HepG2 (cell line): ENCODE results near the gene DNAJC7. TPM values are rescaled to one million over a fixed set of nuclear protein-coding genes. Genes with fewer than 3 reads are reported as not detected.
A peak's percentile ranks its signal among the peaks of the same experiment; 100 is the strongest.

Source experiments
- ASH2L ChIP-seq: fragments of 300-600, 200-600 bp; sonication (generic); IDR thresholded peaks from 2 replicates; pipeline ENCODE4 v1.7.0; 2017; ENCODE audit warnings: low read depth, mild to moderate bottlenecking, moderate library complexity, mixed read lengths, low read length; ENCODE audit not compliant: insufficient read length
- BRCA1 ChIP-seq: sonication (generic); formaldehyde crosslinking; IDR thresholded peaks from 2 replicates; pipeline ENCODE4 v1.4.0; 2020; ENCODE audit warnings: missing genetic modification reagents
- IKZF4 ChIP-seq: sonication (generic); formaldehyde crosslinking; IDR thresholded peaks from 2 replicates; pipeline ENCODE4 v1.5.1; 2020; ENCODE audit warnings: borderline replicate concordance, mild to moderate bottlenecking, low read depth, missing genetic modification reagents; ENCODE audit errors: not compliant biosample characterization
- JDP2 ChIP-seq: sonication (generic); formaldehyde crosslinking; IDR thresholded peaks from 2 replicates; pipeline ENCODE4 v1.8.1; 2022; ENCODE audit warnings: missing genetic modification reagents, borderline replicate concordance
- MIER2 ChIP-seq: IDR thresholded peaks from 2 replicates; pipeline ENCODE4 v1.6.1; 2016; ENCODE audit warnings: missing biosample characterization, missing genetic modification reagents
- PCBP2 ChIP-seq: fragments of 200-400 bp; formaldehyde crosslinking; optimal IDR thresholded peaks from 2 replicates; pipeline ENCODE3; 2018; ENCODE audit warnings: low read length, low read depth; ENCODE audit not compliant: poor library complexity, severe bottlenecking
- RORA ChIP-seq: sonication (generic); formaldehyde crosslinking; IDR thresholded peaks from 2 replicates; pipeline ENCODE4 v1.5.0; 2020; ENCODE audit warnings: mild to moderate bottlenecking, missing genetic modification reagents, moderate library complexity
- SIX1 ChIP-seq: sonication (generic); formaldehyde crosslinking; IDR thresholded peaks from 2 replicates; pipeline ENCODE4 v1.4.0; 2020; ENCODE audit warnings: missing genetic modification reagents, borderline replicate concordance
- TEAD2 ChIP-seq: sonication (generic); formaldehyde crosslinking; IDR thresholded peaks from 2 replicates; pipeline ENCODE4 v1.9.0; 2021; ENCODE audit warnings: missing genetic modification reagents
- YY1 ChIP-seq: IDR thresholded peaks from 2 replicates; pipeline ENCODE4 v1.6.1; 2011; ENCODE audit warnings: low read length, low read depth, moderate library complexity, mild to moderate bottlenecking; ENCODE audit not compliant: insufficient read depth, insufficient replicate concordance
- ZNF20 ChIP-seq: sonication (generic); formaldehyde crosslinking; IDR thresholded peaks from 2 replicates; pipeline ENCODE4 v1.4.0; 2020; ENCODE audit warnings: mild to moderate bottlenecking, moderate library complexity, missing genetic modification reagents
- ZNF234 ChIP-seq: sonication (generic); formaldehyde crosslinking; conservative IDR thresholded peaks from 2 replicates; pipeline ENCODE4 v1.5.1; 2020; ENCODE audit warnings: mild to moderate bottlenecking, missing genetic modification reagents
- ZNF24 ChIP-seq: fragments of 450-650 bp; IDR thresholded peaks from 2 replicates; pipeline ENCODE4 v1.6.1; 2017; ENCODE audit warnings: antibody characterized with exemption, mild to moderate bottlenecking
- ZNF30 ChIP-seq: sonication (generic); formaldehyde crosslinking; IDR thresholded peaks from 2 replicates; pipeline ENCODE4 v1.5.0; 2020; ENCODE audit warnings: mild to moderate bottlenecking, missing genetic modification reagents
- ZNF558 ChIP-seq: sonication (generic); formaldehyde crosslinking; IDR thresholded peaks from 2 replicates; pipeline ENCODE4 v1.9.0; 2022; ENCODE audit warnings: mild to moderate bottlenecking, missing genetic modification reagents, borderline replicate concordance
- polyA plus RNA-seq, 8 experiments: library from polyadenylated mRNA; depleted of rRNA in 3 of 8; stranded (reverse) in 7 of 8; unstranded in 1 of 8; fragments of >200 nt; fragmentation: Illumina TruSeq in 4 of 8; extraction: Trizol in 4 of 8; gene quantifications; 2 replicates each; pipeline versions ENCODE4 v1.2.1 to v1.2.3, GENCODE V29; 2011 to 2016; ENCODE audit warnings: low read depth in 4 of 8, missing spikeins in 1 of 8, mixed read lengths in 1 of 8; ENCODE audit not compliant: insufficient read depth in 1 of 8
- total RNA-seq, 5 experiments: library from RNA; depleted of rRNA; stranded (reverse); fragments of >200 nt; fragmentation: Illumina TruSeq; extraction: Trizol; gene quantifications; 2 replicates each; pipeline ENCODE4 v1.2.3, GENCODE V29; 2016; ENCODE audit warnings: low read depth in 1 of 5
- TF ChIP-seq, protein P1 (sequence below), 2 experiments: sonication (generic) in 1 of 2; formaldehyde crosslinking in 1 of 2; IDR thresholded peaks; 2 replicates each; pipeline versions ENCODE4 v1.6.1 to v1.9.0; 2014 to 2022; ENCODE audit warnings: antibody characterized with exemption in 1 of 2, borderline replicate concordance in 1 of 2, inconsistent platforms in 1 of 2, low read depth in 1 of 2, missing genetic modification reagents in 1 of 2
- TF ChIP-seq, protein P2 (sequence below): sonication (generic); formaldehyde crosslinking; IDR thresholded peaks from 2 replicates; pipeline ENCODE4 v1.4.0; 2020; ENCODE audit warnings: missing genetic modification reagents; ENCODE audit errors: not compliant biosample characterization
- TF ChIP-seq, protein P3 (sequence below): sonication (generic); formaldehyde crosslinking; IDR thresholded peaks from 2 replicates; pipeline ENCODE4 v1.8.0; 2022; ENCODE audit warnings: missing genetic modification reagents, mild to moderate bottlenecking, borderline replicate concordance

DNAJC7 gene
- total and polyA plus RNA-seq, 2 of the 13 experiments (the other 11 are each of a cell fraction or from before 2014, with no cell fraction given), result 47.7 to 132 TPM

DNA sequence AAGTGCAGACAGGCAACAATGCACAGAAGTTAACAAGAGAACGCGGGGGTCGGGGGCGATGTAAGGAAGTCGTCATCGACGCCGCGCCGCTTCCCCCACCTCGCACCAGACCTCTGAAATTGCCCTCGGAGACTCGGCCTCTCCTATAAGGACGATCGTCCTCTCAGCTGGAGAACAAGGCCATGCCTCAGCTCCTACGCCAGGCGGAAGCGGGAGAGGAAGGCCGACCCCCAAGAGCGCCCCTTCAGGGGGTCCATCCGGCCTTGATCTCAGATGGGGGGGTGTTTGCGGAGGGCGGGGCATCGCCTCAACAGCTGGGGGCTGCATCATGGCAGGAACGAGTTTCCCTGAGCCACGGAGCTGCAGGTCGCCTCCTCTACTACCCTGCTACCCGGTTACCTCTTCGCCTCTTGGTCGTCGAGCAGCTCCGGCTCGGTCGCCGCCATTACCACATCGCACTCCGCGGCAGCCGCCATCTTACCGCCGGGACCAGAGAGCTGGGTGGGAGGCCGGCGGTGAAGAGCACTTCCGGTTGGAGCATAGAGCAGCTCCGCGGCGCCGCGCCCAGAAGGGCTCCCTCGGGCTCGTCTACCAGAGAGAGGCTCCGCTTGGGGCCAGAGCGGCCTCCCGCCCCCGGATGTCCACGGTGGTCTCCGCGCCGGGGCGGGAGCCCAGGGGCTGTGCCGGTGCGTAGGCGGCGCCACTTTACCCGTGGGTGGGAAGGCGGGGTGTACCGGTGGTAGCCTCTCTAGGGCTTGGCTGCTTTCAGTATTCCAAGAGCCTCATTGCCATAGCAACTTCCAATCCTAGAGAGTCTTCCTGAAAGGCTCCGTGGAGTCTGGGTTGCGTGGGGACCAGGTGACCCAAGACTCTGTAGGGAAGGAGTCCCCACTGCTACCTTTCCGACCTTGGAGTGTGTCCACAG, at the start of gene DNAJC7 (continued):
- TF ChIP-seq, protein P1, sequence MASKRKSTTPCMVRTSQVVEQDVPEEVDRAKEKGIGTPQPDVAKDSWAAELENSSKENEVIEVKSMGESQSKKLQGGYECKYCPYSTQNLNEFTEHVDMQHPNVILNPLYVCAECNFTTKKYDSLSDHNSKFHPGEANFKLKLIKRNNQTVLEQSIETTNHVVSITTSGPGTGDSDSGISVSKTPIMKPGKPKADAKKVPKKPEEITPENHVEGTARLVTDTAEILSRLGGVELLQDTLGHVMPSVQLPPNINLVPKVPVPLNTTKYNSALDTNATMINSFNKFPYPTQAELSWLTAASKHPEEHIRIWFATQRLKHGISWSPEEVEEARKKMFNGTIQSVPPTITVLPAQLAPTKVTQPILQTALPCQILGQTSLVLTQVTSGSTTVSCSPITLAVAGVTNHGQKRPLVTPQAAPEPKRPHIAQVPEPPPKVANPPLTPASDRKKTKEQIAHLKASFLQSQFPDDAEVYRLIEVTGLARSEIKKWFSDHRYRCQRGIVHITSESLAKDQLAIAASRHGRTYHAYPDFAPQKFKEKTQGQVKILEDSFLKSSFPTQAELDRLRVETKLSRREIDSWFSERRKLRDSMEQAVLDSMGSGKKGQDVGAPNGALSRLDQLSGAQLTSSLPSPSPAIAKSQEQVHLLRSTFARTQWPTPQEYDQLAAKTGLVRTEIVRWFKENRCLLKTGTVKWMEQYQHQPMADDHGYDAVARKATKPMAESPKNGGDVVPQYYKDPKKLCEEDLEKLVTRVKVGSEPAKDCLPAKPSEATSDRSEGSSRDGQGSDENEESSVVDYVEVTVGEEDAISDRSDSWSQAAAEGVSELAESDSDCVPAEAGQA (IDR thresholded peaks at IDR 0.05; ENCODE audit: low read depth), result peak; percentile 97
- TF ChIP-seq, protein P1 (CRISPR knock-in tag; IDR thresholded peaks at IDR 0.05; ENCODE audit: borderline replicate concordance), result no peak
- peak; percentile 74 for TF ChIP-seq IKZF4
- TF ChIP-seq BRCA1, result peak; percentile 76
- TF ChIP-seq YY1, result peak; percentile 99
- TF ChIP-seq ZNF558, result peak; percentile 76
- TF ChIP-seq ZNF20, result peak; percentile 89; the same call in 1 of the 2 replicates
- TF ChIP-seq ZNF234 (CRISPR knock-in tag), result peak; percentile 56; the same call in 1 of the 2 replicates
- TF ChIP-seq, protein P2, sequence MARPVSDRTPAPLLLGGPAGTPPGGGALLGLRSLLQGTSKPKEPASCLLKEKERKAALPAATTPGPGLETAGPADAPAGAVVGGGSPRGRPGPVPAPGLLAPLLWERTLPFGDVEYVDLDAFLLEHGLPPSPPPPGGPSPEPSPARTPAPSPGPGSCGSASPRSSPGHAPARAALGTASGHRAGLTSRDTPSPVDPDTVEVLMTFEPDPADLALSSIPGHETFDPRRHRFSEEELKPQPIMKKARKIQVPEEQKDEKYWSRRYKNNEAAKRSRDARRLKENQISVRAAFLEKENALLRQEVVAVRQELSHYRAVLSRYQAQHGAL, result peak; percentile 83
- TF ChIP-seq ASH2L, result peak; percentile 99
- no peak; the same call in 1 of the 2 replicates for TF ChIP-seq SIX1 (CRISPR knock-in tag)
- TF ChIP-seq ZNF24, result no peak
- TF ChIP-seq, protein P3, sequence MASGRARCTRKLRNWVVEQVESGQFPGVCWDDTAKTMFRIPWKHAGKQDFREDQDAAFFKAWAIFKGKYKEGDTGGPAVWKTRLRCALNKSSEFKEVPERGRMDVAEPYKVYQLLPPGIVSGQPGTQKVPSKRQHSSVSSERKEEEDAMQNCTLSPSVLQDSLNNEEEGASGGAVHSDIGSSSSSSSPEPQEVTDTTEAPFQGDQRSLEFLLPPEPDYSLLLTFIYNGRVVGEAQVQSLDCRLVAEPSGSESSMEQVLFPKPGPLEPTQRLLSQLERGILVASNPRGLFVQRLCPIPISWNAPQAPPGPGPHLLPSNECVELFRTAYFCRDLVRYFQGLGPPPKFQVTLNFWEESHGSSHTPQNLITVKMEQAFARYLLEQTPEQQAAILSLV, result peak; percentile 82; the same call in 1 of the 2 replicates
- TF ChIP-seq PCBP2, result no peak
- TF ChIP-seq JDP2 (CRISPR knock-in tag), result no peak
- no peak for TF ChIP-seq RORA (CRISPR knock-in tag)
- peak; percentile 72; the same call in 1 of the 2 replicates for TF ChIP-seq ZNF30 (CRISPR knock-in tag)
- TF ChIP-seq TEAD2, result no peak
- TF ChIP-seq MIER2 (CRISPR knock-in tag), result peak; percentile 27; the same call in 1 of the 2 replicates
